K562 (cell line): ENCODE results near the gene EYA2. TPM values are rescaled to one million over a fixed set of nuclear protein-coding genes. Genes with fewer than 3 reads are reported as not detected.

Experiments used
- ATAC-seq: fragments of 200-7000 bp; cut with Tn5 transposase; 3 replicates; pipeline ENCODE4 v1.9.1; 2020; ENCODE audit warnings: moderate library complexity
- BruUV-seq: library from RNA; stranded (reverse); fragments of 400-500 nt; replicated peaks from 2 replicates; lab custom pipeline; 2021; lab: Mats Ljungman, UMichigan
- CTCF ChIA-PET: fragments of 300-600 bp; formaldehyde crosslinking; extraction: SDS; loops from one replicate; lab custom pipeline; 2021; ENCODE audit warnings: low intra/inter-chr PET ratio; lab: Yijun Ruan, JAX
- POLR2A ChIA-PET: fragments of 300-600, 350-650 bp; sonication (Branson Sonifier 250); formaldehyde crosslinking; extraction: SDS; loops from one replicate; lab custom pipeline; 2021; ENCODE audit warnings: antibody characterized with exemption, inconsistent platforms; lab: Yijun Ruan, JAX
- DNase-seq, 4 experiments: peaks; one replicate each; pipeline versions ENCODE4 v3.0.0 to v3.0.0-alpha.2; 2011 to 2018; ENCODE audit warnings: low spot score in 3 of 4, mixed read lengths in 3 of 4; ENCODE audit errors: extremely low read depth in 1 of 4
- FAIRE-seq: peaks from 2 replicates; lab custom pipeline; 2011; peaks lifted over from hg19 to GRCh38; lab: Jason Lieb, UNC
- H2AFZ ChIP-seq: 2 replicates; pipeline ENCODE4 v1.6.0; 2011; ENCODE audit warnings: low read depth, low read length, control low read depth, inconsistent platforms
- H3K27ac ChIP-seq: fragments of 200-600 bp; 3 replicates; pipeline ENCODE4 v1.8.0; 2011; ENCODE audit warnings: low read depth, mild to moderate bottlenecking, control low read depth, inconsistent platforms, low read length, moderate library complexity, mixed read lengths; ENCODE audit errors: extremely low read depth
- H3K27me3 ChIP-seq, 2 experiments: fragments of 300-600 bp in 1 of 2; 2 replicates in 1 of 2; 3 replicates in 1 of 2; pipeline versions ENCODE4 v1.6.0 to v1.8.0; 2011; ENCODE audit warnings: inconsistent platforms in 2 of 2, low read length in 2 of 2, mild to moderate bottlenecking in 1 of 2, mixed read lengths in 1 of 2, moderate library complexity in 1 of 2; ENCODE audit not compliant: control insufficient read depth in 2 of 2, insufficient read depth in 2 of 2
- H3K36me3 ChIP-seq: fragments of 300-600 bp; 3 replicates; pipeline ENCODE4 v1.8.0; 2011; ENCODE audit warnings: mild to moderate bottlenecking, low read length, inconsistent platforms; ENCODE audit not compliant: control insufficient read depth, insufficient read depth
- H3K4me1 ChIP-seq, 2 experiments: fragments of 200-600 bp in 1 of 2; replicated peaks in 1 of 2; 2 replicates in 1 of 2; 3 replicates in 1 of 2; pipeline versions ENCODE4 v1.5.1 to v1.8.0; 2011; ENCODE audit warnings: inconsistent platforms in 2 of 2, low read length in 2 of 2, mild to moderate bottlenecking in 1 of 2, mixed read lengths in 1 of 2, moderate library complexity in 1 of 2; ENCODE audit not compliant: control insufficient read depth in 2 of 2, insufficient read depth in 2 of 2
- H3K4me2 ChIP-seq: 2 replicates; pipeline ENCODE4 v1.6.1; 2011; ENCODE audit warnings: low read length, control low read depth, inconsistent platforms, mixed read lengths; ENCODE audit not compliant: insufficient read depth
- H3K4me3 ChIP-seq: fragments of 200-600 bp; sonication (generic), shearing (Covaris generic); 2 replicates; pipeline ENCODE4 v1.5.1; 2016; ENCODE audit warnings: control low read depth, inconsistent platforms
- H3K79me2 ChIP-seq: fragments of 200-600 bp; 3 replicates; pipeline ENCODE4 v1.8.0; 2011; ENCODE audit warnings: low read length, inconsistent platforms; ENCODE audit not compliant: control insufficient read depth, insufficient read depth
- H3K9ac ChIP-seq, 2 experiments: 2 replicates each; pipeline versions ENCODE4 v1.6.0 to v1.6.1; 2011; ENCODE audit warnings: low read depth in 2 of 2, low read length in 2 of 2, control low read depth in 1 of 2, inconsistent platforms in 1 of 2, mild to moderate bottlenecking in 1 of 2, mixed read lengths in 1 of 2; ENCODE audit not compliant: insufficient read depth in 1 of 2
- H3K9me1 ChIP-seq: one replicate; pipeline ENCODE4 v1.6.0; 2011; ENCODE audit warnings: inconsistent platforms, mild to moderate bottlenecking, low read length, moderate library complexity; ENCODE audit not compliant: control insufficient read depth, insufficient read depth
- H3K9me3 ChIP-seq: replicated peaks from 2 replicates; pipeline ENCODE4 v1.5.1; 2011; ENCODE audit warnings: low read depth, low read length, inconsistent platforms; ENCODE audit not compliant: control insufficient read depth, insufficient read depth
- H4K20me1 ChIP-seq: replicated peaks from 2 replicates; pipeline ENCODE4 v1.6.1; 2011; ENCODE audit warnings: low read length, inconsistent platforms, mixed read lengths; ENCODE audit not compliant: control insufficient read depth, insufficient read depth
- ELF4 ChIP-seq: fragments of 450-650 bp; formaldehyde crosslinking; IDR thresholded peaks from 2 replicates; pipeline ENCODE4 v1.4.0; 2022; ENCODE audit warnings: missing genetic modification characterization
- EP300 ChIP-seq: IDR thresholded peaks from 2 replicates; pipeline ENCODE4 v1.6.1; 2012; ENCODE audit warnings: low read length, improper control_type of control experiment
- KLF16 ChIP-seq: IDR thresholded peaks from 2 replicates; pipeline ENCODE4 v1.6.1; 2016; ENCODE audit warnings: antibody characterized with exemption
- KLF6 ChIP-seq: fragments of 250-450 bp; sonication (Bioruptor Pico); IDR thresholded peaks from 2 replicates; pipeline ENCODE4 v1.4.0; 2020; ENCODE audit warnings: mild to moderate bottlenecking, moderate library complexity, borderline replicate concordance
- MYC ChIP-seq, 2 experiments: fragments of 250-450 bp in 1 of 2; sonication (Bioruptor Pico) in 1 of 2; IDR thresholded peaks; 2 replicates each; pipeline versions ENCODE4 v1.5.1 to v1.6.1; 2012 to 2021; ENCODE audit warnings: low read depth in 2 of 2, borderline replicate concordance in 1 of 2, improper control_type of control experiment in 1 of 2, low read length in 1 of 2, mild to moderate bottlenecking in 1 of 2, moderate library complexity in 1 of 2
- NCOR1 ChIP-seq: fragments of 450-650 bp; IDR thresholded peaks from 2 replicates; pipeline ENCODE4 v1.6.1; 2016; ENCODE audit warnings: mild to moderate bottlenecking, moderate library complexity
- PTTG1 ChIP-seq: fragments of 450-650 bp; IDR thresholded peaks from 2 replicates; pipeline ENCODE4 v1.6.1; 2016; ENCODE audit warnings: low read depth, mild to moderate bottlenecking, missing genetic modification characterization, missing compliant biosample characterization
- SAFB2 ChIP-seq: fragments of 200-400 bp; formaldehyde crosslinking; IDR thresholded peaks from 2 replicates; pipeline ENCODE4 v1.6.1; 2018; ENCODE audit warnings: borderline replicate concordance, low read length, low read depth, moderate library complexity; ENCODE audit not compliant: severe bottlenecking
- SMAD3 ChIP-seq: fragments of 450-650 bp; formaldehyde crosslinking; conservative IDR thresholded peaks from 2 replicates; pipeline ENCODE4 v1.4.0; 2020; ENCODE audit warnings: mild to moderate bottlenecking
- ZNF696 ChIP-seq: fragments of 250-450 bp; sonication (Bioruptor Pico); conservative IDR thresholded peaks from 2 replicates; pipeline ENCODE4 v1.4.0; 2020; ENCODE audit warnings: mild to moderate bottlenecking, moderate library complexity
- ZNF699 ChIP-seq: fragments of 250-450 bp; sonication (Bioruptor Pico); IDR thresholded peaks from 2 replicates; pipeline ENCODE4 v1.8.0; 2021; ENCODE audit warnings: mild to moderate bottlenecking, moderate library complexity; ENCODE audit not compliant: insufficient replicate concordance
- WGBS: fragments of 100-300 bp; shearing (Covaris generic); methylation state at CpG from one replicate; pipeline ENCODE4 v1.1.6; 2016; ENCODE audit warnings: low coverage, mixed read lengths; ENCODE audit not compliant: insufficient coverage; ENCODE audit errors: missing lambda C conversion rate; 5-methylcytosine and 5-hydroxymethylcytosine counted together
- in situ Hi-C: fragments of 300-500 bp; cut with MboI; formaldehyde crosslinking; loops from 4 replicates; pipeline ENCODE4 v1.15.0; 2018; ENCODE audit warnings: inconsistent platforms, mixed read lengths
- intact Hi-C: fragments of 100-400 bp; cut with micrococcal nuclease; formaldehyde crosslinking; loops from 2 replicates; pipeline ENCODE4 v1.14.2; 2022
- polyA plus RNA-seq, 8 experiments: library from polyadenylated mRNA; depleted of rRNA in 4 of 8; stranded (reverse) in 5 of 8; unstranded in 3 of 8; fragments of >200 nt; fragmentation: Nextera tagmentation in 2 of 8; fragmentation: Illumina TruSeq in 1 of 8; extraction: Ambion mirVana in 2 of 8; extraction: Trizol in 1 of 8; gene quantifications; 2 replicates each; pipeline versions ENCODE4 v1.2.1 to v1.2.3, GENCODE V29; 2011 to 2014; ENCODE audit warnings: inconsistent platforms in 1 of 8, missing spikeins in 1 of 8
- total RNA-seq, 7 experiments: library from RNA; depleted of rRNA in 6 of 7; stranded (reverse); fragments of >200 nt in 6 of 7; fragmentation: Illumina TruSeq in 2 of 7; extraction: Trizol in 2 of 7; gene quantifications; 2 replicates each; pipeline versions ENCODE4 v1.2.1 to v1.2.3, GENCODE V29; 2011 to 2021; ENCODE audit warnings: low replicate concordance in 1 of 7

EYA2 gene
- total and polyA plus RNA-seq, 9 of the 15 experiments (the other 6 are each of a cell fraction or from before 2014, with no cell fraction given): 0.03 TPM; not detected in 8

- POLR2A ChIA-PET: interaction anchor here (0.8 kb wide), 1 partner anchor 184 kb away, joined by 3 read pairs; no protein-coding TSS in a partner anchor
- Histone ChIP-seq H3K9ac (no peak overlapping the region), H3K4me3 (no peak overlapping the region), H4K20me1 (no peaks in the 10 kb centered on the region), H3K4me2 (no peak overlapping the region), H2AFZ (no peak overlapping the region), H3K27me3 (peaks cover 2 to 33% of the 10 kb centered on the region in 2 experiments; a peak in 2 of 5 replicates), H3K4me1 (no peaks in the 10 kb centered on the region; a peak in 1 of 5 replicates)
- no peak for DNase-seq
- FAIRE-seq: no peak
- intact Hi-C loops (no loop called here), in situ Hi-C loops (no loop called here)
- ATAC-seq: no peak
- no TSS peak for BruUV-seq
- TF ChIP-seq NCOR1 (no peak), KLF16 (no peak), MYC (IDR thresholded peaks at IDR 0.05; ENCODE audit: low read depth, low read length) (no peak), MYC (CRISPR knock-in tag; IDR thresholded peaks at IDR 0.05; ENCODE audit: borderline replicate concordance, low read depth) (no peak), ZNF696 (CRISPR knock-in tag) (no peak), EP300 (no peak), PTTG1 (tag) (no peak), ELF4 (no peak), SMAD3 (CRISPR knock-in tag) (no peak), ZNF699 (CRISPR knock-in tag) (no peak), KLF6 (CRISPR knock-in tag) (no peak), SAFB2 (no peak)
- TF ChIP-seq, all 486 proteins: peak for 0
- H3K9me3 ChIP-seq: no peaks in the 10 kb centered on the region
- H3K9me1 ChIP-seq: no peaks in the 10 kb centered on the region
- H3K36me3 ChIP-seq: no peaks in the 10 kb centered on the region
- H3K79me2 ChIP-seq: no peaks in the 10 kb centered on the region
- CTCF ChIA-PET: no interaction called here
- no peak overlapping the region for H3K27ac ChIP-seq
- WGBS: 3% methylated on average over 4 of the region's 4 CpGs
These were observed 163.6 kb downstream of the EYA2 start for GRCh38 chr20:47058236-47058635.
